Measurements from ENCODE around the gene SLC16A1. TPM values are rescaled to one million over a fixed set of nuclear protein-coding genes. Genes with fewer than 3 reads are reported as not detected.

The SLC16A1 gene
- total and polyA plus RNA-seq, 2 of the 8 experiments (the other 6 are each of a cell fraction or from before 2014, with no cell fraction given): 435 to 545 TPM

GRCh38 chr1:112923959-112924349 lies 32.0 kb downstream of the SLC16A1 start:
- no peak overlapping the region for H3K4me2 ChIP-seq (ENCODE audit: insufficient read depth in 1 of 2, low read depth in 2 of 2, low read length in 2 of 2)
- TF ChIP-seq JUN (IDR thresholded peaks at IDR 0.05; ENCODE audit: low read depth, low read length): no peak

More at GRCh38 chr1:112923959-112924349, 32.0 kb downstream of the SLC16A1 start:
- no peak overlapping the region for H4K91ac ChIP-seq (replicated peaks; ENCODE audit: insufficient read length, low read length)
- peaks cover 3% of the 10 kb centered on the region for H3K79me1 ChIP-seq (ENCODE audit: low read depth, low read length)
- H3K9me3 ChIP-seq (ENCODE audit: insufficient read depth in 2 of 2, low read depth in 1 of 2, low read length in 1 of 2): no peaks in the 10 kb centered on the region
- H4K5ac ChIP-seq (ENCODE audit: insufficient read length, low read depth, low read length): no peak overlapping the region
- H2BK120ac ChIP-seq (replicated peaks; ENCODE audit: low read depth, low read length): no peak overlapping the region
- WGBS, 2 experiments (ENCODE audit: extremely low coverage in 1 of 2, insufficient coverage in 1 of 2, insufficient read length in 1 of 2, insufficient replicate concordance in 2 of 2, low coverage in 1 of 2, low lambda C conversion rate in 2 of 2, missing lambda C conversion rate in 1 of 2): 96% methylated on average over 12 of the region's 12 CpGs; no CpG with 5 or more reads in 1 of the 2 experiments
- H3K23me2 ChIP-seq (ENCODE audit: low read depth, low read length): no peaks in the 10 kb centered on the region
- H4K8ac ChIP-seq (ENCODE audit: extremely low read depth, insufficient read depth, low read length): no peak overlapping the region
- no peak overlapping the region for H2AK5ac ChIP-seq (ENCODE audit: low read depth, low read length)
- no peaks in the 10 kb centered on the region for H3K27me3 ChIP-seq (replicated peaks in 1 of 4; ENCODE audit: control insufficient read depth in 3 of 4, extremely low read depth in 1 of 4, insufficient read depth in 3 of 4, low read length in 3 of 4)
- H2BK12ac ChIP-seq (ENCODE audit: low read depth, low read length): no peak overlapping the region
- no peak overlapping the region for H3K4ac ChIP-seq (replicated peaks; ENCODE audit: insufficient read length, low read depth, low read length)
- H2BK5ac ChIP-seq (ENCODE audit: low read depth, low read length): peak overlapping the region; percentile 60; the same call in 1 of the 2 replicates
- POLR2A ChIA-PET (ENCODE audit: partially characterized antibody): interaction anchor here (0.7 to 2.2 kb wide), 5 partner anchors 13 to 149 kb away, joined by 3 to 11 read pairs (median 5); partner anchors contain the start of gene LRIG2
- H3K4me1 ChIP-seq (replicated peaks in 1 of 4; ENCODE audit: control insufficient read depth in 3 of 4, insufficient read depth in 4 of 4, low read length in 3 of 4): no peaks in the 10 kb centered on the region; a peak in 1 of 7 replicates
- DNase-seq (ENCODE audit: low read depth in 1 of 2, low spot score in 2 of 2): no peak
- H3K14ac ChIP-seq (ENCODE audit: insufficient read length): no peak overlapping the region
- no peak overlapping the region for H3K56ac ChIP-seq (replicated peaks; ENCODE audit: insufficient read length, low read depth, low read length)
- no peak overlapping the region for H3K4me3 ChIP-seq (ENCODE audit: extremely low read depth in 1 of 4, insufficient read depth in 2 of 4, low read depth in 3 of 4, low read length in 4 of 4)
- peaks cover 16 to 19% of the 10 kb centered on the region in 2 experiments for H4K20me1 ChIP-seq (replicated peaks in 1 of 2; ENCODE audit: control insufficient read depth in 1 of 2, insufficient read depth in 2 of 2, low read length in 2 of 2)
- no peak overlapping the region for H3K18ac ChIP-seq (ENCODE audit: extremely low read depth, low read length)
- H2BK15ac ChIP-seq (ENCODE audit: low read length): no peak overlapping the region
- no peak overlapping the region; the same call in 1 of the 2 replicates for H3K27ac ChIP-seq (ENCODE audit: low read depth, low read length)
- CTCF ChIA-PET (ENCODE audit: partially characterized antibody): interaction anchor here (0.6 to 3.0 kb wide), 14 partner anchors 9 to 225 kb away, joined by 3 to 13 read pairs (median 4); partner anchors contain the start of genes LRIG2 and PPM1J
- FAIRE-seq: no peak
- no peak overlapping the region for H2AFZ ChIP-seq (ENCODE audit: low read length)
- H3K9ac ChIP-seq (replicated peaks in 1 of 4; ENCODE audit: extremely low read depth in 1 of 4, low read depth in 3 of 4, low read length in 3 of 4): no peak overlapping the region
- H3K79me2 ChIP-seq (ENCODE audit: control insufficient read depth in 1 of 2, insufficient read depth in 2 of 2, low read length in 2 of 2): peaks cover 4 to 93% of the 10 kb centered on the region in 2 experiments
- H3K36me3 ChIP-seq (ENCODE audit: control insufficient read depth in 2 of 4, insufficient read depth in 4 of 4, low read length in 3 of 4): peaks cover 24 to 98% (median 61%) of the 10 kb centered on the region in 4 experiments
- no peak overlapping the region for H2BK20ac ChIP-seq (ENCODE audit: low read length)
- no peak overlapping the region for H3K23ac ChIP-seq (ENCODE audit: insufficient read length)

Measured in H1 (cell line).